GM10248 (cell line): ENCODE results near the gene UMODL1.

Experiments used
- CTCF ChIA-PET: fragments of 300-600 bp; sonication (Branson Sonifier 250); formaldehyde crosslinking; extraction: SDS; loops from one replicate; lab custom pipeline; 2021; ENCODE audit warnings: antibody characterized with exemption; lab: Yijun Ruan, JAX
- POLR2A ChIA-PET: fragments of 350-650 bp; sonication (Branson Sonifier 250); formaldehyde crosslinking; extraction: SDS; loops from one replicate; lab custom pipeline; 2020; ENCODE audit warnings: antibody characterized with exemption; lab: Yijun Ruan, JAX
- DNase-seq: peaks from one replicate; pipeline ENCODE4 v3.0.0; 2012; ENCODE audit errors: extremely low spot score
- TF ChIP-seq, protein P1 (sequence below): IDR thresholded peaks from 2 replicates; pipeline ENCODE4 v1.5.1; 2012; ENCODE audit warnings: mild to moderate bottlenecking, low read depth; ENCODE audit errors: extremely low read depth, missing control alignments, control extremely low read depth

Gene UMODL1

DNA sequence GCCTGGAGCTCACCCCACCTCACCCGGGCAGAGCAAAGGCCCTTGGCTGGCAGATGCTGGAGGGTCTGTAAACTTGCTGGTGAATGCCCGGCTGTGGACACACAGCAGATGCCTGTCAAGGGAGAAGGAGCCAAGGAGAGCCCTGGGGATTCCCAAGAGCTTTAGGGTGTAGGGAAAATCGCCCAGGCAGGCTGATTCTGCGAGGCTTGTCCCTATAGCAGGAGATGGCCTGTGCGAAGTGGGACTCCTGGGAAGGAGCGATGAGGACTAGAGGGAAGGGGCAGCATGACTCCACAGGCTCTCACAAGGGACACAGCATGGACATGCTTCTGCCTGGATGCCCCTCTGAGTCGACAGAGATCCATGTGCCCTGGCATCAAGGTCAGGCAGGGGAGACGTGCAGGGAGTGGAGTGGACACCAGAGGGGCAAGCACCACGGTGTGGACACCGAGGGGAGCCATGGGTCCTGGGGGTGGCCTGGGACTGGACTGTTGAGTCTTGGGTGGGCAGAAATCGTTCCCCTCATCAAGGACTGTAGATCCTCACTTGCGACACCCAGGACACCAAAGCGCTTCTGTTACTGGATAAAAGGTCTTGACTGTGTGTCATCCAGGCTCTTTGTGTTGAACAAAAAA is 76.4 kb downstream of the UMODL1 start:
- no peak for DNase-seq
- TF ChIP-seq, protein P1, sequence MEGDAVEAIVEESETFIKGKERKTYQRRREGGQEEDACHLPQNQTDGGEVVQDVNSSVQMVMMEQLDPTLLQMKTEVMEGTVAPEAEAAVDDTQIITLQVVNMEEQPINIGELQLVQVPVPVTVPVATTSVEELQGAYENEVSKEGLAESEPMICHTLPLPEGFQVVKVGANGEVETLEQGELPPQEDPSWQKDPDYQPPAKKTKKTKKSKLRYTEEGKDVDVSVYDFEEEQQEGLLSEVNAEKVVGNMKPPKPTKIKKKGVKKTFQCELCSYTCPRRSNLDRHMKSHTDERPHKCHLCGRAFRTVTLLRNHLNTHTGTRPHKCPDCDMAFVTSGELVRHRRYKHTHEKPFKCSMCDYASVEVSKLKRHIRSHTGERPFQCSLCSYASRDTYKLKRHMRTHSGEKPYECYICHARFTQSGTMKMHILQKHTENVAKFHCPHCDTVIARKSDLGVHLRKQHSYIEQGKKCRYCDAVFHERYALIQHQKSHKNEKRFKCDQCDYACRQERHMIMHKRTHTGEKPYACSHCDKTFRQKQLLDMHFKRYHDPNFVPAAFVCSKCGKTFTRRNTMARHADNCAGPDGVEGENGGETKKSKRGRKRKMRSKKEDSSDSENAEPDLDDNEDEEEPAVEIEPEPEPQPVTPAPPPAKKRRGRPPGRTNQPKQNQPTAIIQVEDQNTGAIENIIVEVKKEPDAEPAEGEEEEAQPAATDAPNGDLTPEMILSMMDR = no peak
- CTCF ChIA-PET = interaction anchor here (0.9 to 4.4 kb wide), 12 partner anchors 8 to 331 kb away, joined by 3 to 30 read pairs (median 4); no protein-coding TSS in a partner anchor
- POLR2A ChIA-PET = interaction anchor here (0.6 kb wide), 1 partner anchor 838 kb away, joined by 3 read pairs; no protein-coding TSS in a partner anchor

DNA sequence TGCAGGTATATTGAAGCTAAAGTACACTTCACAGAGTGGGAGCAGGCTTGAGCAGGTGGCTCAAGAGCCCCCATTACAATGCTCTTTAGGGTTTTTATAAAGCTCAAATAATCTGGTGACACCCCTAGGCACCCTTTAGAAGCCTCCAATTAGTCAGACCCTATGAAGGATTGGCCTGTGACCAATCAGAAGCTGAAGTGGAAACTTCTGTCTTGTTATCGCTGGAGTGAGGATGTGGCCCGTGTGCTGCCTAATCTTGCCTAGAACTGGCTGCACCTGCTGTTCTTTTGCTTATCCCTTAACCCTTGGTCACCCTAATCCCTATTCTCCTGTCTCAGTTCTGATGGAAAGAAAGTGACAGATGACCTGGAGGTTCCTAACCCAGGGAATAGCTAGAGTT is 77.0 kb downstream of the UMODL1 start:
- POLR2A ChIA-PET = no interaction called here
- TF ChIP-seq, protein P1 = no peak
- no peak for DNase-seq
- CTCF ChIA-PET = interaction anchor here (1.0 to 4.4 kb wide), 9 partner anchors 29 to 332 kb away, joined by 3 to 30 read pairs (median 3); no protein-coding TSS in a partner anchor

DNA sequence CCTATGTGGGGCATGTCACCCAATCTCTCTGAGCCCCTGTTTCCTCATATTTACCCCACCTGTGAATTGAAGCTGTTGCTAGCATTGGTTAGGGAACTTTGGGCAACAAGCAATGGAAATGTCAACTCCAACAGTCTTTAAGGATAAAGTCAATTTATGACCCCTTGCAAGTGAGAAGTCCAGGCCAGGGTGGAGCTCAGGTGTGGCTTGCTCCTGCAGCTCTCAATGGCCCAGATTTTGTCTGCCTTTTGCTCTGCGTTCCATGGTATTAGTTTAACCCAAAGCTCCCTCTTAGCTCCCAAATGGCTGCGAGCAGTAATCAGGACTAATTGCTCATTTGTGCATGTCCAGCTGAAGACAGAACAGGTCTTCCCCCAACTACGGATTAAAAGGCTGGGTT is 77.5 kb downstream of the UMODL1 start:
- POLR2A ChIA-PET = no interaction called here
- TF ChIP-seq, protein P1 = no peak
- no peak for DNase-seq
- CTCF ChIA-PET = interaction anchor here (1.0 to 4.4 kb wide), 7 partner anchors 29 to 302 kb away, joined by 3 to 30 read pairs (median 3); no protein-coding TSS in a partner anchor

DNA sequence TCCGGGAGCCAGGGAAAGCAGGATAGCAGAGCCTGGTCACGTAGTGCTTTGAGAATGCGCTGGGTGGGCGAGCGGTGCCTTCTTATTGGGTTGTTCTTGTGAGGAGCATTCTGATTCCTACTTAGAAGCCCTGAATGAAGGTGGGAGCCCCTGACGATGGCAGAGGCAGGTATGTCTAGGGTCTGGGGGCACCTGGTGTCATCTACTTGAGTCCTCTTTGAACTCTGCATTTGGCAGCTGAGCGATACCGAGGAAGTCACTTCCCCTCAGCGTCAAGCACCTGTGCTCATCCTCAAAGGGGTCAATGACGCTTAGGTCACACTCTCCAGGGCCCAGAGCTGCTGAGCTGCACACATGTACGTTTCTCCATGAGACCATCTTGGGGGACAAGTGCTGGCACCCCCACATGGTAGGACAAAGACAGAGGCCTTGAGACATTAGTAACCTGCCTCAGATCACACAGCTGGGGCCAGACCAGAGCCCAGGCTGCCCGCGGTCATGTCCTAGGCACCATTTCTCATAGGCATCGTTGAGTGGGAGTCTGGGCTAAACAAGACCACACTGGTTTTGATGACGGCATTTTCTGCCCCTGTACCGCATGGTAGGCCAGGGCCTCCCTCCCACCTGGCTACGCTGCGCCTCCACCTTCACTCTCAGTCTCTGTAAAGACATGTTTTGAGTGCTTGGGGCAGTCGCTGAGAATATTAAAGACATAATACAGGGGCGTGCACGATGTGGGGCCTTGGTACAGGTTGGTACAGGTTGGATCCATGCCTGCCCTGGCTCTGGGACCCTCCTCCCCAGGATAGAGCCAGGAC is 78.7 kb downstream of the UMODL1 start:
- TF ChIP-seq, protein P1 = no peak
- POLR2A ChIA-PET = no interaction called here
- CTCF ChIA-PET = interaction anchor here (1.0 to 4.4 kb wide), 2 partner anchors 15 to 110 kb away, joined by 3 to 30 read pairs; no protein-coding TSS in a partner anchor
- no peak for DNase-seq

DNA sequence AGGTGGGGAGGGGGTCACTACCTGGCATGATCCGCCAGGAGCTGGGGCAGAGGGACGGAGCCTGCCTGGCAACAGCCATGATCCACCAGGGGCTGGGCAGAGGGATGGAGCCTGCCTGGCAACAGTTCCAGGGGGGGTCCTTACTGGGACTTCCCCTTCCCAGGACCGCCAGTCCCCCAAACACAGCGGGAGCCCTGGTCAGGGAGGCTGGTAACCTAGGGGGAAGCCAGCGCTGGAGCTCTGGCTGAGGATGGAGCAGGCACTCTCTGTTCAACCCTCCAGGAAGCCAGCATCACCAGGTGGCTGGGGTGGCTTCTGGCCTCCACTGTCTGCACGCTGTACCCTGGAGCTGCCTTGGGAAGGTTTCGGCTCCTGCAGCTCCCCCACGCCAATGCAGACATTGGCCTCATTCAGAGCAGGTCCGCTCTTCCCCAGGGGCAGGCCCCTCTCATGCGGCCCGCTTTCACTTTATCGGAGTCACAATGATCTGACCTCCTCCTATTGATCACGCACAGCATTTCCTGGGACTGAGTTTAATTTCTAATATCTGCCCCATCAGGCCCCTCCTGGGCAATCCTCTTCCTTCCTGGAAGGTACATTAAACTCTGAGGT is 79.5 kb downstream of the UMODL1 start:
- TF ChIP-seq, protein P1 = no peak
- DNase-seq = no peak
- ChIA-PET POLR2A (no interaction called here), CTCF (interaction anchor here (1.0 to 4.4 kb wide), 2 partner anchors 14 to 109 kb away, joined by 3 to 30 read pairs; no protein-coding TSS in a partner anchor)

DNA sequence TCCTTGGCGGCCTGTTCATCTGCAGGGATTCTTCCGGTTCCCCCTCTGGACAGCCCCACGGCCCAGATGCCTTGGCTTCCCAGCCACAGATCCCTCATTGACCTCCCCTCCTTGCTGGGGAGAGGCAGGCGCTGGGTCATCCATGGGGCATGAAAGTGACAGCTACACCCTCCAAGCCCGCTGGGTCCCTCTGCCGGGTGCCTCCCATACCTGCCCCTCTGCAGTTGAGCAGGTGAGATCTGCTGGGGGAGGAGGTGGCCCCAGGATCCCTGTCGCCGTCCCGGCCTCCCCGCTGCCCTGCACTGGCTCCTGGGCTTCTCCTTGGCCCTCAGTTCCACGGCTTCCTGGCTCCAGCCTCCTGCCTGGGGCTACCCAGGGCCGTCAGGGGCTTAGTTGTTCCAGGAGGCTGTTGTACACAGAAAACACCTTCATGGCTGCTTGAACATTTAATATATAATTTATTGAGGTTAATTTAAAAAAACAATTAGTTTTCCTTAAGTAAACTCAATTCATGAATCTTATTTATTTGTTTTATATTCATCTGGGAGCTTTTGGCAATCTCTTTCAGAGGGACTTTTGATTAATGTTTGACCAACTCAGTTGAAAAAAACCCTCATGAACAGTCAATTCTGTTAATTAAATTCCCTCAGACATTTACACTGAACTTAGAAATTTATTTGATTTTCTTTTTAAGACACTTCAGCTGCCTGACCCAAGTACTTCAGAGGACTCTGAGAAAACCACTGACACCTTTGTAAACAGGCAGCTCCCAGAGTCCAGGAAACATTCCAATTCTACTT is 80.2 kb downstream of the UMODL1 start:
- ChIA-PET CTCF (interaction anchor here (0.9 to 4.4 kb wide), 6 partner anchors 9 to 109 kb away, joined by 3 to 30 read pairs (median 3); no protein-coding TSS in a partner anchor), POLR2A (no interaction called here)

More for the DNA sequence above, 80.2 kb downstream of the UMODL1 start:
- DNase-seq = no peak
- TF ChIP-seq, protein P1 = no peak
